Measurements from ENCODE around the gene NCAPH2.

The NCAPH2 gene

DNA sequence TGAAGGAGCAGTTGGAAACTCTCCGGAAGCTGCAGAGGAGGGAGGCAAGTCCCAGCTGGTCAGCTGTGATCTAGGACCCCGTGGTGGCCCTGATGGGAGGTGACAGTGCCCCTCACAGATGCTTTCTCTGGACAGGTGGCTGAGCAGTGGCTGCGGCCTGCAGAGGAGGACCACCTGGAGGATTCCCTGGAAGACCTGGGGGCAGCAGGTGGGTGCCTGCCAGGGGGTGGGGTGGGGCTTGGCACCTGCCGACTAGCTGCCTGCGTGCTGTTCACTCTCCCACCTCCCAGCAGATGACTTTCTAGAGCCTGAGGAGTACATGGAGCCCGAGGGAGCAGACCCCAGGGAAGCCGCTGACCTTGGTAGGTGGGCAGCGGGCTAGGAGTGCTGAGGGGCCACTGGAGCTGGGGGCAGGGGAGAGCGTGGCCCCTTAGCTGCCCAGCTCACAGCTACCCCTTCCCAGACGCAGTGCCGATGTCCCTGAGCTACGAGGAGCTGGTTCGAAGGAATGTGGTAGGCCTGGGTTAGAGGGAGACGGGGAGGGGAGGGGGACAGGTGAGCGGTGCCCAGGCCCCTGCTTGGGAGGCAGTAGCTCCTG, 14.3 kb downstream of the NCAPH2 start:
- no peaks in the 10 kb centered on the region for H3K9me3 ChIP-seq (ENCODE audit: control insufficient read depth, insufficient read depth, low read depth, low read length)
- H3K36me3 ChIP-seq (ENCODE audit: control insufficient read depth in 2 of 2, insufficient read depth in 1 of 2, low read length in 2 of 2) = peaks cover 0 to 67% of the 10 kb centered on the region in 2 experiments; a peak in 2 of 3 replicates
- POLR2A ChIA-PET = interaction anchor here (0.8 to 5.3 kb wide), 4 partner anchors 13 to 60 kb away, joined by 3 to 189 read pairs (median 4); partner anchors contain the start of genes CHKB, LMF2 and NCAPH2
- TF ChIP-seq SALL2 (tag by site-specific recombination; IDR thresholded peaks at IDR 0.05; ENCODE audit: borderline replicate concordance) = no peak
- TF ChIP-seq ZIC2 (tag by site-specific recombination; IDR thresholded peaks at IDR 0.05) = 0 out of 2 replicates have a peak, but pooled peaks have one; percentile 15
- TF ChIP-seq, protein P1, sequence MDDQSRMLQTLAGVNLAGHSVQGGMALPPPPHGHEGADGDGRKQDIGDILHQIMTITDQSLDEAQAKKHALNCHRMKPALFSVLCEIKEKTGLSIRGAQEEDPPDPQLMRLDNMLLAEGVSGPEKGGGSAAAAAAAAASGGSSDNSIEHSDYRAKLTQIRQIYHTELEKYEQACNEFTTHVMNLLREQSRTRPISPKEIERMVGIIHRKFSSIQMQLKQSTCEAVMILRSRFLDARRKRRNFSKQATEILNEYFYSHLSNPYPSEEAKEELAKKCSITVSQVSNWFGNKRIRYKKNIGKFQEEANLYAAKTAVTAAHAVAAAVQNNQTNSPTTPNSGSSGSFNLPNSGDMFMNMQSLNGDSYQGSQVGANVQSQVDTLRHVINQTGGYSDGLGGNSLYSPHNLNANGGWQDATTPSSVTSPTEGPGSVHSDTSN (CRISPR knock-in tag; IDR thresholded peaks at IDR 0.05) = 0 out of 2 replicates have a peak, but pooled peaks have one; percentile 4
- peak; percentile 28; the same call in 1 of the 2 replicates for TF ChIP-seq GLIS2 (tag by site-specific recombination; IDR thresholded peaks at IDR 0.05)
- H3K4me1 ChIP-seq (ENCODE audit: control insufficient read depth, insufficient read depth, low read length) = no peaks in the 10 kb centered on the region; the same call in 1 of the 2 replicates
- H3K4me3 ChIP-seq (ENCODE audit: low read depth, low read length) = no peak overlapping the region
- CTCF ChIA-PET = interaction anchor here (0.7 to 1.2 kb wide), 2 partner anchors 41 to 247 kb away, joined by 3 to 5 read pairs; partner anchors contain the start of gene SYCE3
- H3K27ac ChIP-seq (ENCODE audit: extremely low read depth, low read depth, low read length) = no peak overlapping the region

DNA sequence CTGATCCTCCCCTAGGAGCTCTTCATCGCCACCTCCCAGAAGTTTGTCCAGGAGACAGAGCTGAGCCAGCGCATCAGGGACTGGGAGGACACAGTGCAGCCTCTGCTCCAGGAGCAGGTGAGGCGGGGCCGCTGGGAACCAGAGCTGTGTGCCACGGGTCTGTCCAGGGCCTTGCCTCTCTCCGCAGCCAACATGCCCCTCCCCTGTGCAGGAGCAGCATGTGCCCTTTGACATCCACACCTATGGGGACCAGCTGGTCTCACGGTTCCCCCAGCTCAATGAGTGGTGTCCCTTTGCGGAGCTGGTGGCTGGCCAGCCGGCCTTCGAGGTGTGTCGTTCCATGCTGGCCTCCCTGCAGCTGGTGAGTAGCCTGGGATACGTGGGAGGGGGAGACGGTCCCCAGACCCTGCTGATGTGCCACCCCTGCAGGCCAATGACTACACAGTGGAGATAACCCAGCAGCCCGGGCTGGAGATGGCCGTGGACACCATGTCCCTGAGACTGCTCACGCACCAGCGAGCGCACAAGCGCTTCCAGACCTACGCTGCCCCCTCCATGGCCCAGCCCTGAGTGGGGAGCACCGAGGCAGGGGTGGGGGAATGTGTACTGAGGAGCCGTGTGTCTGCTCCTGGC, 14.9 kb downstream of the NCAPH2 start:
- CTCF ChIA-PET = interaction anchor here (0.7 to 1.2 kb wide), 2 partner anchors 40 to 247 kb away, joined by 3 to 5 read pairs; partner anchors contain the start of gene SYCE3
- POLR2A ChIA-PET = interaction anchor here (0.8 to 5.3 kb wide), 4 partner anchors 14 to 60 kb away, joined by 3 to 189 read pairs (median 4); partner anchors contain the start of genes CHKB, LMF2 and NCAPH2

DNA sequence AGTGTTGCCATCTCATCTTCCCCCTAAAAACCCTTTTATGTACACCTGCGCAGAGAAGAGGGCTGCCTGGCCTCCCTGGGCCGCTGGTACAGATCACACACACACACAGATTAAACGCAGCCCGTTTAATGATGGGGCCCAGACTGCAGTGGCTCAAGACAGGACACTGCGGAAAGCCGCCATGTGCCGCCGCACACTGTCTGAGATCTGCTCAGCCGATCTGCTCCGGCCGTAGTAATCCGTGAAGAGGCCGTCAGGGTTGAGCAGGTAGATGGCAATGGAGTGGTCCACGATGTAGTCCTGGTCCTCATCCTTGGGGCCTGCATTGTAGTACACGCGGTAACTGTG, 15.4 kb downstream of the NCAPH2 start:
- ChIA-PET POLR2A (interaction anchor here (1.4 to 5.3 kb wide), 2 partner anchors 14 to 59 kb away, joined by 4 to 189 read pairs; partner anchors contain the start of genes CHKB, LMF2 and NCAPH2), CTCF (interaction anchor here (1.2 kb wide), 1 partner anchor 40 kb away, joined by 5 read pairs; the partner anchor contains the start of gene SYCE3)
- peaks cover 0 to 55% of the 10 kb centered on the region in 2 experiments; a peak in 2 of 3 replicates for H3K36me3 ChIP-seq (ENCODE audit: control insufficient read depth in 2 of 2, insufficient read depth in 1 of 2, low read length in 2 of 2)
- peak; percentile 41; the same call in 1 of the 2 replicates for TF ChIP-seq ZFP69B (tag by site-specific recombination; IDR thresholded peaks at IDR 0.05)
- TF ChIP-seq ZNF169 (tag by site-specific recombination; IDR thresholded peaks at IDR 0.05) = no peak
- H3K9me3 ChIP-seq (ENCODE audit: control insufficient read depth, insufficient read depth, low read depth, low read length) = no peaks in the 10 kb centered on the region
- no peak overlapping the region for H3K4me3 ChIP-seq (ENCODE audit: low read depth, low read length)
- no peaks in the 10 kb centered on the region; the same call in 1 of the 2 replicates for H3K4me1 ChIP-seq (ENCODE audit: control insufficient read depth, insufficient read depth, low read length)
- no peak overlapping the region for H3K27ac ChIP-seq (ENCODE audit: extremely low read depth, low read depth, low read length)

More for the DNA sequence above, 14.9 kb downstream of the NCAPH2 start:
- no peaks in the 10 kb centered on the region for H3K9me3 ChIP-seq (ENCODE audit: control insufficient read depth, insufficient read depth, low read depth, low read length)
- no peak overlapping the region for H3K27ac ChIP-seq (ENCODE audit: extremely low read depth, low read depth, low read length)
- no peak for TF ChIP-seq ZNF10 (tag by site-specific recombination; IDR thresholded peaks at IDR 0.05)
- no peak for TF ChIP-seq ZNF660 (tag by site-specific recombination; IDR thresholded peaks at IDR 0.05)
- TF ChIP-seq ZNF600 (tag by site-specific recombination; IDR thresholded peaks at IDR 0.05) = peak; percentile 14; the same call in 1 of the 2 replicates
- 0 out of 2 replicates have a peak, but pooled peaks have one; percentile 31 for TF ChIP-seq OSR2 (tag by site-specific recombination; IDR thresholded peaks at IDR 0.05)
- TF ChIP-seq, protein P1 (CRISPR knock-in tag; IDR thresholded peaks at IDR 0.05) = 0 out of 2 replicates have a peak, but pooled peaks have one; percentile 10
- 0 out of 2 replicates have a peak, but pooled peaks have one; percentile 7 for TF ChIP-seq ZFHX2 (tag by site-specific recombination; conservative IDR thresholded peaks at IDR 0.05)
- TF ChIP-seq, protein P2, sequence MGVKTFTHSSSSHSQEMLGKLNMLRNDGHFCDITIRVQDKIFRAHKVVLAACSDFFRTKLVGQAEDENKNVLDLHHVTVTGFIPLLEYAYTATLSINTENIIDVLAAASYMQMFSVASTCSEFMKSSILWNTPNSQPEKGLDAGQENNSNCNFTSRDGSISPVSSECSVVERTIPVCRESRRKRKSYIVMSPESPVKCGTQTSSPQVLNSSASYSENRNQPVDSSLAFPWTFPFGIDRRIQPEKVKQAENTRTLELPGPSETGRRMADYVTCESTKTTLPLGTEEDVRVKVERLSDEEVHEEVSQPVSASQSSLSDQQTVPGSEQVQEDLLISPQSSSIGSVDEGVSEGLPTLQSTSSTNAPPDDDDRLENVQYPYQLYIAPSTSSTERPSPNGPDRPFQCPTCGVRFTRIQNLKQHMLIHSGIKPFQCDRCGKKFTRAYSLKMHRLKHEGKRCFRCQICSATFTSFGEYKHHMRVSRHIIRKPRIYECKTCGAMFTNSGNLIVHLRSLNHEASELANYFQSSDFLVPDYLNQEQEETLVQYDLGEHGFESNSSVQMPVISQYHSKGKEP (tag by site-specific recombination; IDR thresholded peaks at IDR 0.05) = no peak
- H3K4me3 ChIP-seq (ENCODE audit: low read depth, low read length) = no peak overlapping the region
- H3K36me3 ChIP-seq (ENCODE audit: control insufficient read depth in 2 of 2, insufficient read depth in 1 of 2, low read length in 2 of 2) = peaks cover 0 to 60% of the 10 kb centered on the region in 2 experiments; a peak in 2 of 3 replicates
- H3K4me1 ChIP-seq (ENCODE audit: control insufficient read depth, insufficient read depth, low read length) = no peaks in the 10 kb centered on the region; the same call in 1 of the 2 replicates
